GM12891 (cell line): ENCODE data around the gene RASA3.
"Not testable (repeated sequence)": the region's sequence is repeated elsewhere in the genome, so short reads cannot be mapped to it uniquely, and the experiment has no call there.

Experiments used
- DNase-seq: peaks from one replicate; pipeline ENCODE4 v3.0.0; 2011; ENCODE audit warnings: low spot score; ENCODE audit not compliant: insufficient read length
- FAIRE-seq: peaks from 2 replicates; lab custom pipeline; 2011; peaks lifted over from hg19 to GRCh38; lab: Jason Lieb, UNC
- PAX5 ChIP-seq: IDR thresholded peaks from 2 replicates; pipeline ENCODE4 v1.6.1; 2011; ENCODE audit warnings: low read length, moderate library complexity, mild to moderate bottlenecking; ENCODE audit not compliant: insufficient read depth, severe bottlenecking
- POLR2A ChIP-seq: IDR thresholded peaks from 2 replicates; pipeline ENCODE4 v1.6.1; 2011; ENCODE audit warnings: low read depth, low read length, control low read depth
- POLR2AphosphoS5 ChIP-seq: IDR thresholded peaks from 2 replicates; pipeline ENCODE4 v1.6.1; 2011; ENCODE audit warnings: low read depth, low read length, control low read depth
- POU2F2 ChIP-seq: IDR thresholded peaks from 2 replicates; pipeline ENCODE4 v1.6.1; 2011; ENCODE audit warnings: low read depth, mild to moderate bottlenecking, control low read depth, low read length, moderate library complexity
- SPI1 ChIP-seq: IDR thresholded peaks from 2 replicates; pipeline ENCODE4 v1.6.1; 2011; ENCODE audit warnings: low read depth, low read length, control low read depth
- TAF1 ChIP-seq: IDR thresholded peaks from 2 replicates; pipeline ENCODE4 v1.6.1; 2011; ENCODE audit warnings: low read depth, low read length, control low read depth

Gene RASA3

GRCh38 chr13:114105521-114106225 is 26.8 kb downstream of the RASA3 start:
- no peak for DNase-seq
- TF ChIP-seq TAF1 (no peak), POLR2A (no peak), POLR2AphosphoS5 (no peak), POU2F2 (no peak), SPI1 (no peak), PAX5 (no peak)
- FAIRE-seq: no peak

GRCh38 chr13:114104655-114105520 is 27.5 kb downstream of the RASA3 start:
- no peak for FAIRE-seq
- TF ChIP-seq POLR2AphosphoS5 (no peak), POU2F2 (no peak), PAX5 (no peak), TAF1 (no peak), SPI1 (no peak), POLR2A (no peak)
- DNase-seq: no peak

- TF ChIP-seq POU2F2 (no peak), POLR2A (no peak), TAF1 (no peak), POLR2AphosphoS5 (no peak), SPI1 (no peak), PAX5 (no peak)
- DNase-seq (no peak), FAIRE-seq (no peak)
Measured at GRCh38 chr13:114103801-114104654, 28.4 kb downstream of the RASA3 start.

GRCh38 chr13:114103289-114103621 is 29.2 kb downstream of the RASA3 start:
- DNase-seq, FAIRE-seq: not testable (repeated sequence)

- DNase-seq (no peak), FAIRE-seq (no peak)
- no peak for TF ChIP-seq TAF1
- TF ChIP-seq SPI1: no peak
- no peak for TF ChIP-seq POLR2AphosphoS5
- no peak for TF ChIP-seq PAX5
- no peak for TF ChIP-seq POU2F2
Measured at GRCh38 chr13:114102521-114103288, 29.7 kb downstream of the RASA3 start.

- DNase-seq: no peak
- TF ChIP-seq SPI1 (no peak), PAX5 (no peak), POLR2AphosphoS5 (no peak), TAF1 (no peak), POU2F2 (no peak), POLR2A (no peak)
- FAIRE-seq: no peak
Measured at GRCh38 chr13:114102131-114102520, 30.3 kb downstream of the RASA3 start.

- DNase-seq: no peak
- FAIRE-seq: no peak
- TF ChIP-seq TAF1 (no peak), PAX5 (no peak), SPI1 (no peak), POLR2AphosphoS5 (no peak), POLR2A (no peak), POU2F2 (no peak)
Measured at GRCh38 chr13:114101358-114102130, 30.9 kb downstream of the RASA3 start.

- FAIRE-seq (peak; percentile 74), DNase-seq (peak; percentile 66)
- TF ChIP-seq PAX5 (no peak), POU2F2 (no peak), SPI1 (no peak), TAF1 (no peak), POLR2A (no peak), POLR2AphosphoS5 (no peak)
Measured at GRCh38 chr13:114100446-114101357, 31.7 kb downstream of the RASA3 start.
